Activated gamma-delta T cell (primary cell): Measurements from ENCODE around the gene ZYG11B.
"Not testable (repeated sequence)": the region's sequence is repeated elsewhere in the genome, so short reads cannot be mapped to it uniquely, and the experiment has no call there.

Experiments used
- DNase-seq: peaks from one replicate; lab custom pipeline; 2025; lab: John Stamatoyannopoulos, UW

ZYG11B gene

GRCh38 chr1:52707927-52708655 is 18.2 kb upstream of the ZYG11B start:
- DNase-seq, result no peak

GRCh38 chr1:52709016-52709415 is 17.2 kb upstream of the ZYG11B start:
- no peak for DNase-seq

GRCh38 chr1:52713590-52713989 is 12.7 kb upstream of the ZYG11B start:
- DNase-seq, result no peak

- not testable (repeated sequence) for DNase-seq
These were observed 11.0 kb upstream of the ZYG11B start for GRCh38 chr1:52715296-52715695.

GRCh38 chr1:52723260-52723659 is 3.0 kb upstream of the ZYG11B start:
- no peak for DNase-seq

GRCh38 chr1:52725903-52726264 is 369 bp upstream of the ZYG11B start:
- no peak for DNase-seq

- DNase-seq, result no peak
These were observed 897 bp downstream of the ZYG11B start for GRCh38 chr1:52727114-52727586.

GRCh38 chr1:52727956-52728656 is 1.9 kb downstream of the ZYG11B start:
- DNase-seq, result no peak

GRCh38 chr1:52733368-52733767 is 7.1 kb downstream of the ZYG11B start:
- no peak for DNase-seq

- not testable (repeated sequence) for DNase-seq
These were observed 9.1 kb downstream of the ZYG11B start for GRCh38 chr1:52735371-52735770.

GRCh38 chr1:52738148-52738547 is 11.9 kb downstream of the ZYG11B start:
- DNase-seq, result no peak

GRCh38 chr1:52738893-52739292 is 12.6 kb downstream of the ZYG11B start:
- DNase-seq, result no peak

- DNase-seq, result no peak
These were observed 13.6 kb downstream of the ZYG11B start for GRCh38 chr1:52739699-52740467.

- no peak for DNase-seq
These were observed 15.0 kb downstream of the ZYG11B start for GRCh38 chr1:52741259-52741658.

- DNase-seq, result no peak
These were observed 19.9 kb downstream of the ZYG11B start for GRCh38 chr1:52746189-52746588.

GRCh38 chr1:52747450-52747849 is 21.2 kb downstream of the ZYG11B start:
- no peak for DNase-seq

GRCh38 chr1:52748119-52748518 is 21.9 kb downstream of the ZYG11B start:
- no peak for DNase-seq

GRCh38 chr1:52749496-52749895 is 23.2 kb downstream of the ZYG11B start:
- not testable (repeated sequence) for DNase-seq

GRCh38 chr1:52750139-52750538 is 23.9 kb downstream of the ZYG11B start:
- DNase-seq, result not testable (repeated sequence)

GRCh38 chr1:52751589-52752483 is 25.6 kb downstream of the ZYG11B start:
- DNase-seq, result no peak

- DNase-seq, result no peak
These were observed 26.2 kb downstream of the ZYG11B start for GRCh38 chr1:52752484-52752826.

GRCh38 chr1:52753169-52753568 is 26.9 kb downstream of the ZYG11B start:
- no peak for DNase-seq
